DMS114 treated with DMSO at 0.1 percent for 48 hours (cell line): ENCODE data around the gene CYSLTR1.
"Not testable (repeated sequence)": the region's sequence is repeated elsewhere in the genome, so short reads cannot be mapped to it uniquely, and the experiment has no call there.

ENCODE experiments used
- DNase-seq: peaks from one replicate; lab custom pipeline; 2025; ENCODE audit not compliant: unreplicated experiment; lab: John Stamatoyannopoulos, UW

CYSLTR1 gene, protein sequence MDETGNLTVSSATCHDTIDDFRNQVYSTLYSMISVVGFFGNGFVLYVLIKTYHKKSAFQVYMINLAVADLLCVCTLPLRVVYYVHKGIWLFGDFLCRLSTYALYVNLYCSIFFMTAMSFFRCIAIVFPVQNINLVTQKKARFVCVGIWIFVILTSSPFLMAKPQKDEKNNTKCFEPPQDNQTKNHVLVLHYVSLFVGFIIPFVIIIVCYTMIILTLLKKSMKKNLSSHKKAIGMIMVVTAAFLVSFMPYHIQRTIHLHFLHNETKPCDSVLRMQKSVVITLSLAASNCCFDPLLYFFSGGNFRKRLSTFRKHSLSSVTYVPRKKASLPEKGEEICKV

DNA sequence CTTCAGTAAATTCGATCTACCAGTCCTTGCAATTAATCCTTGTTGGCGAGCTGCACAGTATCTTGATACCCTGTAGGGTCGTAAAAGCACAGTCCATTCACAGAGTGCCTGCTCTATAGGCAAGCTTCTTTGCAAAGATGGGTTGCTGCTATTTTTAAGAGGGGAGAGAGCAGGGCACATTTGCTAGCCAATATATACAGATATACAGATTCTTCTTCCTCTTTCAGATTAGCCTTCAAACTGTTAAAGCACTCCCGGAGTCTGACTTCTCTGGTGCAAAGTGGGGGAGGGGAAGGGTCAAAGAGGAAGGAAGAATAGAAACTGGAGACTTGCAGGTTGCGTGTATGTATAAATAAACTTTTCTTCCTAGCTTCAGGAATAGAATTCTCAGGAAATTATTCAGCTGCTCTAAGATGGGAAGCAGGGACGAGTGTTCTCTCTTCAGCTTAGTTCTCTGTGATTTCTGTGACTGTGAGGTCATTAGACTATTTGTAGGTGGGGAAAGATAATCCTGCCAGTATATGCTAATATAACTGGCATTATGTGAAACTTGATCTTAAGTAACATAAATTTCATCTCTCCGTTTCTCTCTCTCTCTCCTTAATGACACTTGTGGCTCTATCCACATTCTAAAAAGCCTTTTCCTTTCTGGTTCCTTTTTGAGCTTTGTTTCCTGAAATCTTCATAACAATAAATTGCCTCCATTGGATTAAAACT lies at the start of gene CYSLTR1:
Gene CYSLTR1, minus strand, starts transcription at position 242 of the 717 bp plus-strand sequence. CDS start 53,865 bp downstream, outside the sequence.
- no peak for DNase-seq

DNA sequence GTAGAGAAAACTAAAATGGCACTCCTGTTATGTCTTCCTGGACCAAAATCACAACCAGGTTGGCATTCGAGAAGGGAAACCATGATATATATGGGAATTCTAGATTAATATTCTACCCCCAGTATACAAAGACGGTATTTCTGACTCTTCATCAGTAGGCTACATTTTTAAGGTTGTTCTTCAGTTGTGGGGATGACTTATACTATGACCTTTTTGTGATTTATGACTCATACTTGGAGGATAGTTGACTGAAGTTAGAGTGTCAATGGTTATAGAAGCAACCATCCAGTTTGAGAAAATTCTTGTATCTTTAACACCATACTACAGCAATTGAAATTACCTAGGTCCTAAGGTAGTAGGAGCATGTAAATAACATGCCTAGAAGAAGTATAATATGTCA lies 49.8 kb upstream of the CYSLTR1 start:
- no peak for DNase-seq

DNA sequence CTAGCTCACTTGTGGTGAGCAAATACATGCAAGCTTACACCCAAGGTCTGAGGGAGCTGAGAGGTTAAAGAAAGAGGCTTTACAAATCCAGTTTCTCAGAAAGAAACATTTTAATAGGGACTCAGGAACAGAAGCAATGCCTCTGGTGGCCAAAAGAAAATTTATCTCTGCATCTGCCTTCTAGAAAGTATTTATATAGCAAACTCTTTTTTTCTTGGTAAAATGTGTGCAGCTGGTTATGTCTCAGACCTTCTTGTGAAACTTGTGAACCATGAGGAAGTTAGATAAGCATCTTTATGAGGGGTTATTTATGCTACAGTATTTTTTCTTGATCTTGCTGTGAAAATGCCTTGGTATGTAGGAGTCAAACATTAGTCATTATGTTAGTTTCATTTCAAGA lies 48.5 kb upstream of the CYSLTR1 start:
- DNase-seq: no peak

DNA sequence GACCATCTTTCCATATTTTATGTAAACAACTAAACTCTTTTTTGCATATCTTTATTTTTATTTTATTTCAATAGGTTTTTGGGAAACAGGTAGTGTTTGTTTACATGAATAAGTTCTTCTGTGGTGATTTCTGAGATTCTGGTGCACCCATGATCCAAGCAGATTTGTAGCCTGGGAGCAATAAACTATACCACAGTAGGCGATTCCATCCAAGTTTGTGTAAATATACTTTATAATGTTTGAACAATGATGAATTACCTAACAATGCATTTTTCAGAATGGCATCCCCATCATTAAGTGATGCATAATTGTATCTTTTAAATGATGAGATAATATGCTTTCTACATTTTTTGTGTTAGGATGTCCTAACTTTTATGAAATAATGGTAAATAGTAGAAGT lies 39.2 kb upstream of the CYSLTR1 start:
- DNase-seq: no peak

DNA sequence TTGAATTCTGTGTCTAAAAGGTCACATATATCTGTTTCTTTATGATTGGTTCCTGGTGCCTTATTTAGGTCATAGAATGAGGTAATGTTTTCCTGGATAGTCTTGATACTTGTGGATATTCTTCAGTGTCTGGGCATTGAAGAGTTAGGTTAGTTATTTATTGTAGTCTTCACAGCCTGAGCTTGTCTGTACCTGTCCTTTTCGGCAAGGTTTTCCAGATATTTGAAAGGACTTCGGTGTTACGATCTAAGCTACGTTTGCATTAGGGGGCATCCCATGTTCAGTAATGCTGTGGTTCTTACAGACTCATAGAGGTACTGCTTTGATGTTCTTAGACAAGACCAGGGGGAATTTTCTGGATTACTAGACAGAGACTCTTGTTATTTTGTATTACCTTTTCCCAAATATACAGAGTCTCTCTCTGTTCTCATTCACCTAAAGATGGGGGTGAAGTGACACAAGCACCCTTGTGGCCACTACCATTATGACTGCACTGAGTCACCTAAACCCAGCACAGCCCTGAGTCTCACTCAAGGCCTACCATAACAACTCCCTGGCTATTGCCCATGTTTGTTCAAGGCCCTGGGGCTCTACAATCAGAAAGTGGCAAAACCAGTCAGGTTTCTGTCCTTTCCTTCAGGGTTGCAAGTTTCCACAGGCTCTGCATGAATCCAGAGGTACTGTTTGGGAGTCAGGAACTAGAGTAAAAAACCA lies 30.1 kb upstream of the CYSLTR1 start:
- no peak for DNase-seq

DNA sequence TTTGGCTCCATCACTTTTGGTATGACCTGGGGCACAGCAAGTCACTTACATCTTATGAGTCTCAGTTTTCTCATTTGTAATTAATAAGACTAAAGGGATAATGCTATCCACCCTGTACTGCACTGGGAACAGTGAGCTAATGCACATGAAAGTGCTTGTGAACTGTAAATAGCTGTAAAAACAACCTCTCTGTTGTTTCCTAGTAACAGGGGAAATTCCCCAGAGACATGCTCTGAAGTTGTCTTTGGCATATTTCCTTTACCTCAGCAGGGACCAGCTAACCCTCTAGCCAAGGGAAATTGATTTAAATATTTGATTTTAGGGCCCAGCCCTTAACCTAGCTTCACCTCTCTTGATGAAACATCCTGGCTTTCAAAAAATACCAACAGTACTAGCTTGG lies 6.1 kb upstream of the CYSLTR1 start:
- DNase-seq: no peak

DNA sequence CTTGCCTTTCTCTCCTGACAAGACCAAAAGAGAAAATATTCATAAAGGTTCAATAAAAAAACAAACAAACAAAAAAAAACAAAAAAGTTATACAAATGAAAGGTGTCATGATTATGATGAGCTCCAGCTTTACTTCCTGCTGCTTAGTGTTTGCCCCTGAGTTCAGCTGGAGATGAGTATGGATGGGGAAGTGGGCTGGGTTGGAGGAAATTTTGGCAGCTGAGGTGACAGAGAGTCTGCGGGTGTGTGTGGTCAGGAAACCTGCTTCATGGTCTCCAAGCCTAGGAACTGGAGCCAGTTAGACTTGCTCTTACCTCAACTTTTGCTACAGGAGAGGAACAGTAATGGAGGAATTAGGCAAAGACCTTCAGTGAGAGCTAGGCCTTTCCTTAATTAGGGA lies 4.3 kb upstream of the CYSLTR1 start:
- DNase-seq: no peak

DNA sequence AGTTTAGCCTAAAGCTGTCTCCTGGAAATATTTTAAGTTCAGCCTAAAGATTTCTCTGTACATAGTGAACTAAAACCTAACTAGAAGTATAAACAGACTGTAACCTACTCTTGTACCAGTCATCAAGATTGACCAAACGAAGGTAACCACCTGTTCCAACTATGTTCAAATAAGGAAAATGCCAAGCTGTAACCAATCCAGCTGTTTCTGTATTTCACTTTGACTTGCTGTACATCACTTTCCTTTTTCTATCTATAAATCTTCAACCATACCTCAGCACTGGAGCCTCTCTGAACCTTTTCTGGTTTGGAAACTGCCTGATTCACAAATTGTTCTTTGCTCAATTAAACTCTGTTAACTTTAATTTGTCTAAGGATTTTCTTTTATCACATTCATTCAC lies 3.1 kb upstream of the CYSLTR1 start:
- DNase-seq: no peak

DNA sequence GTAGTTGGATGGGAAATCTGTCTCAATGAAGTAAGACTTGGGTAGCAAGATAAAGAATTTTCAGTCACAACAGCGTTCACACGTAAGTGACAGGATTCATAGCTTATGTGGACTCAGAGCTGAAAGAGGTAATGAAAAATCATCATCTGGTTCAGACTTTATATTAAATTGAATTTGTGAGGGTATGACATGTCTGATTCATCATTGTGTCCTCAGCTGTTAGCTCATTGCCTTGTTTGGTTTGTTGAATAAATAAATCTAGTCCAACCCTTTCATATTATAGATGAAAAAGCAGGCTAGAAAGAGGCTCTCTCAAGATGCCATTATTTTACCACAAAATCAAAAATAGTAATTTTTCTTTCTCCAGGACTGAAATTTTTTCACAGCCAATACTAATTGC lies 2.7 kb upstream of the CYSLTR1 start:
- DNase-seq: no peak

DNA sequence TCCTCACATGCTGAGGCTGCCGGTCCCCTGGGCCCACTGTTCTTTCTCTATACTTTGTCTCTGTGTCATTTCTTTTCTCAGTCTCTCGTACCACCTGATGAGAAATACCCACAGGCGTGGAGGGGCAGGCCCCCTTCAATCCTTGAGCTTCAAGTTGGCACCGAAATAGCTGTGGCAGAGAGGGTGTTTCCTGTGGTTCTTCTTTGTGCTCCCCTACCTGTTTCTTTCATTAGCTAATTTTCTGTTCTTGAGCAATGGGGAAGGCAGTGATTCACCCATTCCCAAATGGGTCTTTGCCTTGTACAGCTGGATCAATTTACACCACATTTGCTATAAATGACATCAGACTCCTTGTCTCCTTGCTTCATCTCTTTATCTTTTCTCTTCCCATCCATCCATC lies 2.1 kb upstream of the CYSLTR1 start:
- no peak for DNase-seq

DNA sequence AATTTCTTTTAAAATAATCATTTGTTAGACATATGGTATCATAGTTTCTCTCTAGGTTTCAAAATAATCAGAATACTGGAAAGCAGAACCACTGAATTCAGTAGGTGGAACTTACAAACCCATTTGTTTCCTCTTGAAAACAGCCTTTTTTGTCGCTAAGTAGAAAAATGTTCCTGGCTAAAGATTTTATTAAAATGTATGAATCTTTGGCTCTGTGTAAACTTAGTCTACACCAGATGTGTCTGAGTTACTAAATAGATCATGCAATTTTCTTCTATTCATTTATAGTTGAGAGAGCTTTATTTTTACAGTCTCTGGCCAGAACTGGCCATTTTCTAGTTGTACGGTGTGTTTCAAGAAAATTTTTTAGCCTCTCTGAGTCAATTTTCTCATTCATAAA lies 1.0 kb downstream of the CYSLTR1 start:
- no peak for DNase-seq

DNA sequence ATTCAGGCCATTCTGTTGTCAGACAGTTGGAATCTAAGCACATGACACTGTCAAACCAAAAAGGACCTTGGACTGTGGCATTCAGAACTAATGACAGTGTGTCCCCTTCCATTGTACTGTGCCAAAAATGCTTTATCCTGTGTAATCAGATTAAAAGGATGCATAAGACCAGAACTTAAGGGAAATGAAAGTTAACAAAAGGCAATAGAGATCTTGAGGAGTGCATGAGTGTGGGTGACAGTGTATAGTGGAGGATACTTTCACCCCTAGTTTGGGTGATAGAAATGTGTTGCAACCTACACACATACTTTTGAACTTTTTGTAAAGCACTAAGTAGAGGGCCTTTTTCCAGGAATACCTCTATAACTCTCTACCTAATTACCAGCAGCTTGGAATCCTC lies 4.5 kb downstream of the CYSLTR1 start:
- DNase-seq: no peak

DNA sequence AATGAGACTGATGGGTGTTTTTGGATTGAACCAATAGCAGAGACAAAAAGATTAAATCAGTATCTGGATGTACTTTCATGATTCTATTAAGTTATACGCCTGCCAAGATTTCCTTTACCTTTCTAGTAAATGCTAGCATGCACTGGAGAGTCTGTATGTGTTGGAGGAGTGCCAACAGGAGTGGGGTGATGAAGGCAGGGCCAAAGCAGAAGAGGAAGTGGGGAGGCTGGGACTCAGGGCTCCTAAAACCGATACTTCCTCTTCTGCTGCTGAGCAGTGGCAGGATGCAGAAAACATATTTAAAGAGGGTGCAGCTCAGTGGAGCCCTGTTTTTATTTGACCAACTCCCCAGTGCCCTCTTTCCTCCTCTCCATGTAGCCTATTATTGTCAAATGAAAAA lies 5.6 kb downstream of the CYSLTR1 start:
- DNase-seq: no peak

DNA sequence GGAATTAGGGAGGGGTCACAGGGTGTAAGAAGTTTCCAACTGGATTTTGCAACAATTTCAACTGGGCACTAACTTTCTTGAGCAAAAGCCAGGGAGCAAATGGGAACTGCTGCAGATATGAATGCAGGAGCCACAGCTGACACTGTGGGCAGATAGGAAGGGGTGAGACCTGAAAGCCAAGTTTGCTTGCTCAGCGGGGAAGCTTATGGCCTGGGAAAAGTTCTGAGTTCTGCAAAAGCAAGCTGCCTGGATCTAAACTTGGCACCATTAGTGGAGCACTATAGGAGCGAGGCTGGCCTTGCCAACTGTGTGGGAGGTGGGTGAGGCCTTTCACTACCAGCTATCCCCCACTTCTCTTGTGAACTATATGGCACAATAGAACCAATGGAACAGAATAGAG lies 11.1 kb downstream of the CYSLTR1 start:
- DNase-seq: no peak

DNA sequence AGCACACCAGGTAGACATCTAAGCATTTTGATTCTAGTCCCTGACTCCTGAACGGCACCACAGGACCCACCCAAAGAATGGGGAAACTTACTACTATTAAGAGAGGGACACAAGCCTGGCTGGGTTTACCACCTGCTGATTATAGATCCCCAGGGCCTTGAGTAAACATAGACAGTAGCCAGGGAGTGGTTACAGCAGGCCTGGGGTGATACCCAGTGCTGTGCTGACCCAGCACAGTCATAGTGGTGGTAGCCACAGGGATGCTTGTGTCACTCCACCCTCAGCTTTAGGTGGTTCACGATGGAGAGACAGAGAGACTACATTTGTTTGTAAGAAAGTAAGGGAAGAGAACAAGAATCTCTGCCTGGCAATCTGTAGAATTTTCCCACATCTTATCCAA lies 11.7 kb downstream of the CYSLTR1 start:
- DNase-seq: no peak

DNA sequence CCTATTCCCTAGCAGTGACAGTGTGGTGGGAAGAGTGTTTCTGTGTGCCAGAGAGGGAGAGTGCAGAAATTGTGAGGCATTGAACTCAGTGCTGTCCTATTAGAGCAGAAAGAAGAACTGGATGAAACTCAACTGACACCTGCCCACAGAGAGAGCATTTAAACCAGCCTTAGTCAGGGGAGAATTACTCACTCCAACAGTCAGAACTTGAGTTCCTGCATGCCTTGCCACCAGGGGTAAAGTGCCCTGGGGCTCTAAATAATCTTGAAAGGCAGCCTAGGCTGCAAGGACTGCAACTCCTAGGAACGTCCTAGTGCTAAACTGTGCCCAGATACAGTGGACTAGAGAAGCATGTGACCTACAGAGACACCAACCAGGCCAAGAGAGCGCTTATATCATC lies 12.8 kb downstream of the CYSLTR1 start:
- no peak for DNase-seq

DNA sequence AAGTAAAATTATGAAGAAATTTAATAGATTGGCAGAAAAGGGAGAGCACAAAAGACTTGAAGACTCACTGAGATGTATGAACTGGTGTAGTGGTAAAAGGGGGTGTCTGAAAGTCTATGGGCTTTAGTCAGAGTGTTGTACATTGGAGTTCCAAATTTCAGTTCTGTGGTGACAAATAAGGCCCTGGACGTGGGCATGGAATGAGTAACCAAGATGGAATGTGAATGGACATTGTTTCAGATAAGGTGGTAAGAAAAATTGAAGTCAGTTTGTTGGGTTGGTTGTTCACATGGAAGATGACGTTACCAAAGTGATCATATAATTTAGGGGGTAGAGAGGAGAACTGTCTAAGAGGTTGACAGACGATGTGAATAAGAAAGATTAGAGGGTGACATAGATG lies 13.9 kb downstream of the CYSLTR1 start:
- DNase-seq: no peak

DNA sequence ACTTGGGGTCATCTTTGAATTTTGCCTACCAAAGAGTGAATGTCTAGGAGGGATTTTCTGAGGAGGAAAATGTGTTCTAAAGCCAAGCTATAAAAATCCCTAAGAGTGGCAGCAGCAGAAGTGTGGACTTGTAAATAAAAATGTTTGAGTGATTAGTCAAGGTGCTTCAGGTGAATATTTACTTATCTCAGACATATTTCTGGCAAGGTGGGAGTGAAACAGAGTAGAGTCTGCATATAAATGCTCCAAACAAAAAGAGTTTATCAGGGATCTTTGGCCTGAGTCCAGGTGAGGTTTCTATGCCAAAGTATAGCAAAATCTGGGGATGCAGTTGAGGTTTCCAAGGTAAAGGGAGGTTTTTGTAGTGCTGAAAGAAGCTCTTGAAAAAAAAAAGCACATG lies 19.7 kb downstream of the CYSLTR1 start:
- no peak for DNase-seq

DNA sequence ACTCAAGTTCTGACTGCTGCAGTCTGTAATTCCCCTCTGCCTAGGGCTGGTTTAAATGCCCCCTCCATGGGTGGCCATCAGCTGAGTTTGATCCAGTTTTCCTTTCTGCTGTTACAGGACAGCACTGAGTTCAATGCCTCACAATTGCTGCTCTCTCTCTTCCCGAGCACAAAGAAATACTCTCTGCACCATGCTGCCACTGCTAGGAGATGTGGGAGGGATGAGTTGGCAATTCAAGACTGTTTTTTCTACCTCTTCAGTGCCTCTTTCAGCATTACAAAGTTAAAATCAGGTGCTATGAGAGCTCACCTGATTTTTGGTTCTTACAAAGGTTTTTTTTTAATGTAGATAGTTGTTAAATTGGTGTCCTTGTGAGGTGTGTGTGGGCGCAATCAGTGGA lies 24.3 kb downstream of the CYSLTR1 start:
- DNase-seq: no peak

DNA sequence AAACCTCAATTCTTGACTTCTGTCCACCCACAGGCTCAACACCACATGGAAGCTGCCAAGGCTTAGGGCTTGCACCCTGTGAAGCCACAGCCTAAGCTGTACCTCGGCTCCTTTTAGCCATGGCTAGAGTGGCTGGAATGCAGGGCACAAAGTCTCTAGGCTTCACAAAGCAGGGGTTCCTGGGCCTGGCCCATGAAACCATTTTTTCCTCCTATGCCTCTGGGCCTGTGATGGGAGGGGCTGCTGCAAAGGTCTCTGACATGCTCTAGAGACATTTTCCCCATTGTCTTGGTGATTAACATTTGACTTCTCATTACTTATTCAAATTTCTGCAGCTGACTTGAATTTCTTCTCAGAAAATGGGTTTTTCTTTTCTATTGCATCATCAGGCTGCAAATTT lies 26.5 kb downstream of the CYSLTR1 start:
- DNase-seq: not testable (repeated sequence)

DNA sequence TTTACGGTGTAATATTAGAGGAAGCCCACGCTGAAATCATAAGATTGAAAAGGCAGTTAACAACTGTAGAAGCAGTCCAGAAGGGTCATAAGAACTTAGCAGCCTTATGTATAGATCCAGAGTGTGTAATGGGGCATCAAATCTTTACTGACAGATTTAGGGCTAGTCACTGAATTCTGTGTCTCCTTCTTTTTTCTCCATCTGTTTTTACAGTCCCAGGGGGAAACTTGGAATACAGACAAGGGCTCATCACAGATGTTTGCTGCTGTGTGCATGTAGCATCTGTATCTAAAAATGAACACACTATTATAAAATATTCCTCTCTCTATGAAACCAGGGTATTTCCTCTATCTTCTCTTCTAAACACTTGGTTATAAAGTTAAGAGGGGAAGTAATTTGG lies 43.9 kb downstream of the CYSLTR1 start:
- no peak for DNase-seq

DNA sequence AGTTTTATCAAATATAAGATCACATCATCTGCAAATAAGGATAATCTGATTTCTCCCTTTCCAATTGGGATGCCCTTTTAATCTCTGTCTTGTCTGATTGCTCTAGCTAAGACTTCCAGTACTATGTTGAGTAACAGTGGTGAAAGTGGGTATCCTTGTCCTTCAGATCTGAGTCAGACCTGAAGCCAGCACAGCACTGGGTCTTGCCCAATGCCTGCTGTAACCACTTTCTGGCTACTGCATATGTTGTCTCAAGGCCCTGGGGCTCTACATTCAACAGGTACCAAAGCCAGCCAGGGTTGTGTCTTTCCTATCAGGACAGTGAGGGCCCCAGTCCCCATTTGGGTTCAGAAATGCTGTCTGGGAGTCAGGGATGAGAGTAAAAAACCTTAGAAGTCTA lies 90.3 kb downstream of the CYSLTR1 start:
- DNase-seq: no peak
